EH (cell line): Measurements from ENCODE around the gene PARVB.

Source experiments
- DNase-seq: peaks from one replicate; pipeline ENCODE4 v3.0.0-alpha.2; 2015; ENCODE audit warnings: low read depth

Gene PARVB

DNA sequence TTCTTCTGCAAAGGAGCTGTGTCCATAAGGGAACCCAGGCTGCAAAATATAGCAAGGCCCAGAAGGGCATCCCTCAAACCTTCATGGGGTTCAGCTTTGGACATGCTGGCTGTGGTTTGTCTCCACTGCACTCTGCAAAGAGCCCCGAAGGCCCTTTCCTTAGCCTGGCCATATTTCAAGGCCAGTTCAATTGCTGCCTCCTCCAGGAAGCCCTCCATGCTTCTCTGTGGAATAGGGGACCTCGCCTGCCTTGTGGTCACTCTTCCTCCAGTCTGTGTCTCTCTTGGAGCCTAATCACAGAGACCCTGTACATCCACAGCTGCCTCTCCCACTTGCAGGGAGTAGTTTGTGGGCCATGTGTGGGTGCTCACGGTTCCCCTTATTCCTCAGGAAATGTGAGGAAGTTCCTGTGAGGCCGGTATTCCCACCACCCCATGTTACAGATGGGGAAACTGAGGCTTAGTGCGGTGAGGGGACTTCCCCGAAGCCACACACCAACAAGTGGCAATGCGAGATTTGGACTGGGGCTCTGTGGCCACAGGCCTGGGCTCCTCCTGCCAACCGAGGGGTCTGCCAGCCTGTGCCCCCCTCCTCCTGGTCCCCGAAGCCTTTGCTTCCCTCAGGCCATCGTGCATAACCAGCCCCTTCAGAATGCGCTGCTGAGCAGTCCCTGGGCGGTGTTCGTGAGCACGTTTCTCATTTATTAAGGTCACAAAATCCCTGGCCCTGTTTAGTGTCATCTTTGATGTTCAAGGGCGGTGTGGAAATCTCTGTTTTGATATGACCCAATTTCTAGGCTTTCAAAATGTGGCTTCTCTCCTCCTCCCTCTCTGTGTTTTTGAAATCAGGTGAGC is 65.8 kb downstream of the PARVB start:
- no peak for DNase-seq

- DNase-seq: no peak
Measured at GRCh38 chr22:44090571-44090905, 66.4 kb downstream of the PARVB start.

- peak; percentile 20 for DNase-seq
Measured at GRCh38 chr22:44091021-44091721, 67.1 kb downstream of the PARVB start.

DNA sequence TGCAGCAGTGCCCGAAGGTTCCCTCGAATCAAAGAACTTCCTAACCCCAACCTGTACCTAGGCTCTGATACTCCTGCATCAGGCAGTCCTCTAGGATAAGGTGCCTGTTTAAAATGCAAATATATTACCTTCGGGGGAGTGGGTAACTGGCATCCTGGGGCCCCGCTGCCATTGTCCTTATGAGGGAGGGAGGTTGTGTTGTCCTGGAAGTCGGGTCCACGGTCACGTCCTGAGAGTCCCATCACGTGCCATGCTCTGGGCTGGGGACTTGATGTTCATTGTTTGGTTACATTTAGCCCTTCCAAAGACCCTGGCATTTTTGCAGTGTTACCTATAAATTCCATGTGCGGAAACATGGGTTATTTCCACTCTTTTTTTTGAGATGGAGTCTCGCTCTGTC is 67.6 kb downstream of the PARVB start:
- DNase-seq: no peak

DNA sequence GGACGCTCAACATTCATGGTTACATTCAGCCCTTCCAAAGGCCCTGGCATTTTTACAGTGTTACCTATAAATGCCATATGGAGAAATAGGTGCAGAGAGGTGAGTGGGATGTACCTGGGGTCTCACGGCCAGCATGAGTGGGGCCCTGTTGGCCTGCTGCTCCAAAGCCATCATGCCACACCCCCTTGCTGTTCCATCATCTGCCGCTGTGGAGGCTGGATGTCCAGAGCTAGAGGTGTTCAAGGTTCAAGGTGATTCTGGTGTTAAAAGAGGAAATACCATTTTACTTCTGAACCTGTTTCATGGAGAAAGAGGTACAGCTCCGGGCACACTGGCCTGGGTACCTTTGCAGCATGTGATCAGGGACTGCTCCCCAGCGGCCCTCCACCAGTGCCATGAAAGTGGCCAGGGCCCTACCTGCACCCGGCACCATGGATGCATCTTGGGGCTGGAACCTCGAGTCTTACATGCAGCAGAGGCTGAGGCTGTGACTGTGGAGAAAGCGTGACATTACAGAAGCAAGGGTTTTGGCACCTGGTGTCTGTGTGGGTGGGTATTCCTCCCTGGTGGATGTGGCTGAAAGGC is 68.6 kb downstream of the PARVB start:
- DNase-seq: no peak

DNA sequence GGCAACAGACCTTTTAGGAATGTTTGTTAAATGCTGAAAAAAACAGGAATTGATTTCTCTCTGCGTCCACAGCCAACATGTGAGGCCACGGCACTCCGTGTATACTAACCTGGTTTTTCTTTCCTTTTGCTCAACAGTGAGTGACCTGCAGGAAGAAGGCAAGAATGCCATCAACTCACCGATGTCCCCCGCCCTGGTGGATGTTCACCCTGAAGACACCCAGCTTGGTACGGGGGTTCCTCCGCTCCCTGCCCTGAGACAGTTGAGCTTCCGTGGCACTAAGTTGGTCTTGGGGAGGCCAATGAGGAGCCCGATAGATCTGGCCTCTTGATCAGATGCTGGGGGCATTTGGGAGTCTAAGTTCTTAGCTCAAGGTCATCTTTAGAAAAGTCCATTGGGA is 69.7 kb downstream of the PARVB start:
- DNase-seq: no peak

- DNase-seq: no peak
Measured at GRCh38 chr22:44094751-44095302, 70.7 kb downstream of the PARVB start.

DNA sequence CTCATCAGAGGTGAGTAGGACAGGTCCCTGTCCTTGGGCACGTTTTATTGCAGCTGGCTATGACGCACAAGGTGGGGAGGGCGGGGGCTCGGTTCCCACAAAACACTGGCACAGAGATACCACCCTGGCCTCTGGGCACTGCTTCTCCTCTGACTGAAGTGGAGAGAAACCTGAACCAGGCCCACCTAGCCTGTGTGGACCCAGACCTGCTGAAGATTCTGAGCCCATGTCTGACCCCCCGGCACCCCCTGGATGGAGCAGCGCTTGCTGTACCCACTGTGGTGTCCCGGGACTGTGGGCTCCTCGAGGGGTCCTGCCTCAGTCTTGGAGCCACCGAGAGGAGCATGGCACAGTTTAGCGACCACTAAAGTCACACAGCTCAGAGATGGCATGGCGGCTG is 72.6 kb downstream of the PARVB start:
- DNase-seq: no peak

GRCh38 chr22:44097263-44098020 is 73.3 kb downstream of the PARVB start:
- DNase-seq: no peak

DNA sequence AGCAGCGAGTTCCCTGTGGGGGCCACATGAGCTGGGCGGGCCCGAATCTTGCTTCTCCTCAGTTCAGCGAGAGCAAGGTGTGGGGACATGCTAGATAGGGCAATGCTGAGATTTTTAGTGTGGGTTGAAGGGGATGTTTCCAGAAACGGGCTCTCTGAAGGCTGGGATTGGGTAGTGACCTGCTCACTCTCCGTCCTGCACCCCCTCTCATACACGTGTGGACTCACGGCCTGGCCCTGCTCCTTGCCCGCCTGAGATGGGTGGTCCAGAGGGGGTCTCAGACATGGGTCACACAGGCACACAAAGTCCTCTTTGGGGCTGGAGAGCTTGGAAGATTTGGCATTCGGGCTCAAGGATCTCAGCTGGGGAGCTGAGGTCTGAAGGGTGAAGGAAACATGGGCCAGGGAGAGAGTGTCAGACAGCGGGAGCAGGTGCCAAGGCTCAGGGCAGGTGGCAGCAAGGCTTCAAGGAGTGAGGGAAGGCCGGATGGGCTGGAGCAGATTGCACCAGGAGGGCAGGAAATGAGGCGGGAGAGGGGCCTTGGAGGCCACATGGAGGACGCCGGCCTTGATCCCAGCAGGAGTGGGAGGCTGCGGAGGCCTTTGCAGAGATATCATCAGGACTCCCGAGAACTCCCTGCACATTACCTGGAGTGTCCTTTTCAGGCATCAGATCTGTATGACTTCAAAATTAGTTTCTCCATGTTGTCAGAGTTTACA is 74.1 kb downstream of the PARVB start:
- DNase-seq: no peak

- no peak for DNase-seq
Measured at GRCh38 chr22:44098966-44099530, 74.9 kb downstream of the PARVB start.

- DNase-seq: no peak
Measured at GRCh38 chr22:44099696-44100095, 75.6 kb downstream of the PARVB start.

- no peak for DNase-seq
Measured at GRCh38 chr22:44100411-44100810, 76.3 kb downstream of the PARVB start.

DNA sequence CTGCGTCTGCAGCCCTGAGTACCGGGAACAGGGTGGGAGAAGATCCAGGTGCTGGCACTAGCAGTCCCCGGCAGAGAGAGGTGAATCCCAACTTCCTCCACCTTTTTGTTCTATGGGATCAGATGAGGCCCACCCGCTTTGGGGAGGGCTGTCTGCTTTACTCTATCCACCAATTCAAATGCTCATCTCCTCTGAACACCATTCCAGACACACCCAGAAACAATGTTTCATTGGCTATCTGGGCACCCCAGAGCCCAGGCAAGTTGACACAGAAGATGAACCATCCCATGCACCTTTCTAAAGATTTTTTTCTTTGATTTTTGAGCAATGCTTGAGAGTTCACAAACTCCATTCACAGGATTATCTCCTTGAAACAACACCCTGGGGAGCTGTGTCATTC is 78.0 kb downstream of the PARVB start:
- no peak for DNase-seq

GRCh38 chr22:44102856-44103255 is 78.8 kb downstream of the PARVB start:
- no peak for DNase-seq

DNA sequence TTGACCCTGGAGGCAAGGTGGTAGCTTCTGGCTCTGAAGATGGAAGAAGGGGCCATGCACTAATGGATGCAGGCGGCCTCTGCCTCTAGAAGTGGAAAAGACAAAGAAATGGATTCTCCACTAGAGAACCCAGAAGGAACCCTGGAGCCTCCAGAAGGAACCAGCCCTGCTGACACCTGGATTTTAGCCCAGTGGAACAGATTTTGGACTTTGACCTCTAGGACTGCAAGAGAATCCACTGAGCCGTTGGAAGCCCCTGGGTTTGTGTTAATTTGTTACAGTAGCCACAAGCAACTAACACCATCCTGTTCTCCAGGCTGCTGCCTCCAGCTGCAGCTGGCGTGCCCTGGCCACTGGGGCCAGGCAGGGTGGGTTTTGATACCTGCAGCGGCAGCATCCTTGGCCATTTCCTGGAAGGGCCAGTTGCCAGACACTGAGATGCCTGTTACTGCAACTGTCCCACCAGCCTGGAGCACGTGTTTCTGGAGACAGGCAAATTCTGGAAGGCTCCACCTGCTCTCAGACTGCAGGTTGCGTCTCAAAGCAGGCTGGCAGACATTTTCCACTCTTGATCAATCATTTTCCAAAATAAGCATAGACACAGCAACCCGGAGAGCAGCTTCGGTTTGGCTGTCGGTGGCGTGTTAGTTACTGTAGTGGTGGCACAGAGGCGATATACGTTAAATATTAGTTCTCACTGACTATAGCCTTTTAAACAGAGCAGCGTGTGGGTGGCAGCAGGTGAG is 79.8 kb downstream of the PARVB start:
- no peak for DNase-seq

GRCh38 chr22:44107340-44107739 is 83.2 kb downstream of the PARVB start:
- DNase-seq: no peak

GRCh38 chr22:44108076-44108475 is 84.0 kb downstream of the PARVB start:
- no peak for DNase-seq

- no peak for DNase-seq
Measured at GRCh38 chr22:44108806-44109385, 84.8 kb downstream of the PARVB start.

DNA sequence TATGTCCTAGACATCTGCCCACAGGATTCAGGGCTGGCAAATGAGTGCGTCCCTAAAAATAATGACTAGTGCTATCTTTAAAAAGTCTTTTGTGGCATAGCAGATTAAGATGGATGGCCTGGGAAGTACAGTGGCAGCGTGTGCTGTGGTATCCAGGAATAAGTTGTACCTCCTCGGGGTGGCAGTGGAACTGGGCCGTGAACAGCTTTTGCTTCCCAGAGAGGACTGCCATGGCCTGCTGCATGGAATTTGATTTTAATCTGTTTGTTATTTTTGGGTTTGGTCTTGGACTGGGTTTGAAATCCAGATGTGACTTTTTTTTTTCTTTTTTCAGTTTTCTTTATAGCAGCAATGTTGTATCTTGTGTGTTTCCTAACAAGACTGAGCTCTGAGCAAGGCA is 85.3 kb downstream of the PARVB start:
- no peak for DNase-seq
